GM19043 (cell line): Measurements from ENCODE around the gene FANCC.

Source experiments
- ATAC-seq: cut with Tn5 transposase; IDR thresholded peaks from one replicate; pipeline ENCODE4 v1.9.1; 2021; ENCODE audit warnings: low read depth; ENCODE audit not compliant: unreplicated experiment

The FANCC gene

DNA sequence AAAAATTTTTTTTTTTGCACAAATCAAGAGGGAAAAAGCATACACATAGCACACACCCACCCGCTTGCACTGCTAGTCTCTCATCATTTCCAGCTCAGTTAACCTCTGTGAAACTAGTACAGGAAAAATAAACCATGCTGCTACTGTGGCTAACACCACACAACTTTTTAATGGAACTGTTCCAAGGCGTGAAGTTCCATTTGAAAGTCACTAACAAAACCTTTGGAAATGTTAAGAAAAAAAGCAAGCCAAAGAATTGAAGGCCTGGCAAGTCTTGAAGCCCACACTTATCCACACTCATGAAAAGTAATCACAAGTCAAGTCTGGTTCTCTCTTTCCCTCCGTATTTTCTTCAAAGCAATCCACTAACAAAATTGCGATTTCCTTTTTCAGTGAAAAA lies 116.3 kb downstream of the FANCC start:
- no peak for ATAC-seq

DNA sequence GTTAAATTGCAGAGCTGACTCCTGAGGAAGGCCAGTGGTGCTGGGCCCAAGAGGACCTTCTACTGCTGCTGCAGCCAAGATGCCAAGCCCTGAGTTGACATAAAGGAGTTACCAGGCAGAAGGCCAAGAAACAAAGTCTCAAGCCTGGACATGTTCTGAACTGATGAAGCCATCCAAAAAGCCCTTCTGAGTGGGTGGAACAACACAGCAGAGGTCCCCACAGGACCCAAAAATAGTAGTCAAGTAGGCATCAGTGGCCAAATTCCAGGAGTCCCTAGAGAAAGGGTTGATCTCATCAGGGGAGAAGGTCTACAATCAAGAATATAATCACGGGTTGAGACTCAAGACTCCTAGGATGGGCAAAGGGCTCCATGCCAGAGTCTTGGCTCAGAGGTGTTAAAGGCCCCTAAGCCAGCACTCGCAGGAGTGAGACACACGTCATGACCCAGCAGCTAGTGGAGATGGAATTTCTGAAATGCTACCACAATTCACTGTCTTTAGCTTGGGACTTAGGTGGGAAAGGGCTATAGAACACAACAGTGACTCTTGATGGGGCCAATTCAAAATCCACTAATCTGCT lies 119.7 kb downstream of the FANCC start:
- ATAC-seq = no peak

GRCh38 chr9:95193480-95193879 lies 124.0 kb downstream of the FANCC start:
- ATAC-seq = no peak

- no peak for ATAC-seq
These were observed 124.4 kb downstream of the FANCC start for GRCh38 chr9:95193067-95193466.

DNA sequence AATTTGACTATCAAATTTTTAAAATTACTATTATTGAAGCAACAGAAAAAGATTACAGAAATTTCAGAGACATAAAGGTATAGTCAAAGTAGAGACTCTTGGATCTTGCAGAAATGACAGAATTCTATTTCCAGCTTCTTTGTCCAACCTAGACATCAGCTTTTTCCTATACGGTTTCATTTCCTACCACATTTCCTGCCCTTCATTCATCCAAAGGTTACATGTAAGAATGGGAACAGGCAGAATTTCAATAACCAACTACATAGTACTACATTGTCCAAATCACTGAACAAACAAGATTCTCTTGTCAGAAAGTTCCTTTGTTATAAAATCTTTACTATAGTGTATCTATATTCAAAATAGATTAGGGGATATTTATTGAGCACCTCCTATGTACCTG lies 124.9 kb downstream of the FANCC start:
- ATAC-seq = no peak

DNA sequence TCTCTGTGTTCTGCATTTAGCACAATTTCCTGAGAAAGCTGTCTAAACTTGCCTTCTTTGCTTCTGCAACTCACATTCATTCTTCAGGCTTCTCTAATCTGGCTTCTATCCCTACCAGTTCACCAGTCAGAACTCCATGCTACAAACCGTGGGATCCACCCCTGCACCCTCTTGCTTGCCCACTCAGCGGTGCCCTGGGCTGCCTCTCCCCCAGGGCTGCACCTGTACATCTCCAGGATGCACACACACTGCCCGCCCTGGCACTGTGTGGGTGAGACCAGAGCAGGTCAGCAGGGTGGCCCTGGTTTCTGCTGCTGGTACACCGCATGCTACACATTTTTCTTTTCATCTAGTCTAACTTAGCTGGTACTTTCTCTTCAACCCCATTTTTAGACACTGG lies 127.1 kb downstream of the FANCC start:
- ATAC-seq = no peak

DNA sequence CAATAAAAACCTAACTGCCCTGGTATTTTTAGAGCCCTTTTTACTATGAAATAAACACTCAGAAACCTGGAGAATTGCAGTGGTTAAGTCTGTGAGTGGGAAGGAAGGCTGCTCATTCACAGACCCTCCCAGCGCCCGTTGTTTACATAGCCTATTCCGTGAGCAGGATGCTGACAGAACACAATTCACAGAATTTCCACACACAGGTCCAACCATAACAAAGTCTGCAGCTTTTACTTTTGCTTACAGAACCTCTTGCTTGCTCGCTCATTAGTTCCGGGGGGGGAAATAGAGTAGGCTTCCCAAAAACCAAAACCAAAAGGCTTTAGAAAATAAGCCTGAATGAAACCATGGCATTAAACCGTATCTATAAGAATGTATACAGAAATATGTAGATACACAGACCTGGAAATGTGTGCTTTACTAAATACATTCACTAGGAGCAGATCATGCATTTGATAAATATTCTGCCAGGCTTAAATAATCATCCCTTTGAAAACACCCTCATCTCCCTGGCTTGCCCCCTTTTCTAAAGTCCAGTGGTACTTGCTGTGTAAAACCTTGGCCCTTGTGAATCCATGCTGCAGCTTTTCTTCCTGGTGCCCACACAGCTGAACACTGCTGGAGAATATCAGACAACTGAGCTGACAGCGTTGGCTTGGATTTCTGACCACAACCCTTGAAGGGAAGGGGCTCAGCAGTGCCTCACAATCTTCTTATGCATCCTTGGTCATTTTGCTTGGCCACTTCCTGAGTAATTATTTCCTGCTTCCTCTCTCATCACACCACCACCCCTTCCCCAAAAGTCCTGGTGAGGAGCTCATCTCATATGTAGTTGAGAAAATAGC lies 128.0 kb downstream of the FANCC start:
- no peak for ATAC-seq

GRCh38 chr9:95188459-95188858 lies 129.1 kb downstream of the FANCC start:
- no peak for ATAC-seq

DNA sequence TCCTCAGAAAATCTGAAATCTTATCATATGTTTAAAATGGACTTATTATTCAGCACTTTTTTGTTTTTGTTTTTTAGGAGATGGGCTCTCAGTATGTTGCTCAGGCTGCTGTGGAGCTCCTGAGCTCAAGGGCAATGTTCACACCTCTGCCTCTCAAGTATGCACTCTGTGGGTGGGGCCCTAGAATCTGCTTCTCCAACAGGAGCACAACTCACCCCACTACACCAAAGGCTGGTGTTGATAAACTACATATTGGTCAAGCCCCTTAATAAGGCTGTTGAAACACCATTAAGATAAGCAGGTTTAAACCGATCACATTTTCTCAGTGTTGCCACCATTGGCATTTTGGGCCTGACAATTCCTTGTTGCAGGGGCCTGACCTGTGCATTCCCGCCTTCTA lies 131.6 kb downstream of the FANCC start:
- no peak for ATAC-seq

GRCh38 chr9:95182854-95183563 lies 134.5 kb downstream of the FANCC start:
- ATAC-seq = no peak

- no peak for ATAC-seq
These were observed 135.7 kb downstream of the FANCC start for GRCh38 chr9:95181835-95182234.

DNA sequence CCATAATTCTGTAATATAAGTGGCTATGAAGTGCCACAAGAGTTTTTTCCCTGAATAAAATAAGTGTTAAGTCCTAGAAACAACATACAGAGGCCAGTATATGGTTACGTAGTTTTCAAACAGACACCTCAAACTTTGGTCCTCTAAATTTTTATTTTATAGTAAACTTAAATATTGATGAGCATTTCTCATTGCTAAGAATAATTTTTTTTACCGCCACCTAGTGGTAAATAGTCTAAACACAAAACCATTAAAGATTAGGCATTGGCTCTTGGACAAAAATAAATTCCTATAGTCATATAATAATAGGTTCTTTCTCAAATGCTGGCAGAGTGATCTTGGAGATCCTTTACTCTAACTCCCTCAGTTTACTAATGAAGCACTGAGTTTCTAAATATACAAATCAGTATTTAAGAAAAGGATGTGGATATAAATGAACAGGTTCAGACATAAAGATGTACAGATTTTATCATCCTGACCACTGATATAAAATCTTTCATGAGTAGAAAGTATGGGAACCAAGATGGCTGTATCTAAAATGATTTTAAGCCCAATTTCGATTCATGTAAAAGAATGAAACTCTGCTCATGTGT lies 136.2 kb downstream of the FANCC start:
- no peak for ATAC-seq

GRCh38 chr9:95177617-95178016 lies 139.9 kb downstream of the FANCC start:
- ATAC-seq = no peak

GRCh38 chr9:95176755-95177319 lies 140.7 kb downstream of the FANCC start:
- ATAC-seq = no peak

DNA sequence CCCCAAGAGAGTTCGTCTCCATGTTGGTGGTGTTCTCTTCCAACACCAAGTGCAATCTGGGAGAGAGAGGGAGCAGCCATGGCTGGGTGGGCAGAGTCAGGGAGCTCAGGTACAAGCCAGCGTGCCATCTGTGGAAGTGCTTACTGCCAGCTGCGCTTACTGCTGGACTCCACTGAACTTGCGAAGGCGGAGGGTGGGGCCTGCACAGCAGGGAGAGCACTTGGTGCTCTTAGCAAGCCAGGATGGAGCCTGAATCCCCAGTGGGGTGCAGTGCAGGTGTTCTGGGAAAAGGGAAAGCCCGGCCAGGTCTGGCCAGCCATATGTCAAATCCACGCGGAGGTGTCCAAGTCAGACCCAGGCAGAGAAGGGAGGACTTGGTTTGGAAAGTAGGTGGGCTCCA lies 142.0 kb downstream of the FANCC start:
- no peak for ATAC-seq

- ATAC-seq = no peak
These were observed 143.5 kb downstream of the FANCC start for GRCh38 chr9:95174038-95174437.

- no peak for ATAC-seq
These were observed 145.9 kb downstream of the FANCC start for GRCh38 chr9:95171596-95171995.

- ATAC-seq = no peak
These were observed 146.5 kb downstream of the FANCC start for GRCh38 chr9:95171001-95171400.

- ATAC-seq = no peak
These were observed 149.5 kb downstream of the FANCC start for GRCh38 chr9:95167998-95168397.

DNA sequence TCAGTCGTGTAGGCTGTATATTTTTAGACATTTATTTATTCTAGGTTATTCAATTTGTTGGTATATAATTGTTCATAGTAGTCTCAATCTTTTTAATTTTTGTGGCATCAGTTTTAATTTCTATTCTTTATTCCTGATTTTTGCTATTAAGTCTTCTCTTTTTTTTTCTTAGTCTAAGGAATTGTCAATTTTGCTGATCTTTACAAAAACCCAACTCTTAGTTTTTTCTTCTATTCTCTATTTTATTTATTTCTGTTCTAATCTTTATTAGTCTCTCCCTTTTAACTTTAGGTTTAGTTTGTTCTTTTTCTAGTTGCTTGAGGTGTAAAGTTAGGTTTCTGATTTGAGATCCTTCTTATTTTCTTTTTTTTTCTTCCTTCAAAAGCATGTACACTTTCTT lies 152.5 kb downstream of the FANCC start:
- ATAC-seq = no peak
